ENCODE data around the gene FBXO34.

The FBXO34 gene

GRCh38 chr14:55313480-55313879 lies 42.3 kb downstream of the FBXO34 start:
- Histone ChIP-seq H3K9ac (no peak overlapping the region), H3K4me1 (peaks cover 7% of the 10 kb centered on the region), H3K36me3 (ENCODE audit: control insufficient read depth, insufficient read depth, low read length) (no peaks in the 10 kb centered on the region)

DNA sequence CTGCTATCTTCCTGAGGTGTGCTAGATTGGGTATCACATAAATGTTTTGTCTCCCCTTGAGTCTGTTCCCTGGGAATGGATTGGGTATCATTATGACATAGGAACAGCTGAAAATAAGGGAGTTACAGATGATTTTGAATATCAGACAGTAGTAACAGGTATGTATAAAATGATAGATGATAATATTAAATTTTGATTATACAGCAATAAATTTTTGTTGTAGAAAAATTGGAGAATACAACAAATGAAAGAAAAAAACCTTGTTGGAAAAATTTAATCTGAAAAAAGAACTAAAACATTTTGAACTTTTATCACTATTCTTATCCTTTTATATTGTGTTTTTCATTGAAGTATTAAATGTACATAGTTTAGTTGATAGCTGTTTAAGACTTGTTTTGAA lies 43.2 kb downstream of the FBXO34 start:
- H3K9ac ChIP-seq, result no peak overlapping the region
- H3K4me3 ChIP-seq (ENCODE audit: low read depth, low read length), result no peak overlapping the region
- no peaks in the 10 kb centered on the region for H3K27me3 ChIP-seq (ENCODE audit: control insufficient read depth, insufficient read depth, low read length)
- peaks cover 7% of the 10 kb centered on the region for H3K4me1 ChIP-seq
- no peak overlapping the region for H3K27ac ChIP-seq
- TF ChIP-seq, protein P1, sequence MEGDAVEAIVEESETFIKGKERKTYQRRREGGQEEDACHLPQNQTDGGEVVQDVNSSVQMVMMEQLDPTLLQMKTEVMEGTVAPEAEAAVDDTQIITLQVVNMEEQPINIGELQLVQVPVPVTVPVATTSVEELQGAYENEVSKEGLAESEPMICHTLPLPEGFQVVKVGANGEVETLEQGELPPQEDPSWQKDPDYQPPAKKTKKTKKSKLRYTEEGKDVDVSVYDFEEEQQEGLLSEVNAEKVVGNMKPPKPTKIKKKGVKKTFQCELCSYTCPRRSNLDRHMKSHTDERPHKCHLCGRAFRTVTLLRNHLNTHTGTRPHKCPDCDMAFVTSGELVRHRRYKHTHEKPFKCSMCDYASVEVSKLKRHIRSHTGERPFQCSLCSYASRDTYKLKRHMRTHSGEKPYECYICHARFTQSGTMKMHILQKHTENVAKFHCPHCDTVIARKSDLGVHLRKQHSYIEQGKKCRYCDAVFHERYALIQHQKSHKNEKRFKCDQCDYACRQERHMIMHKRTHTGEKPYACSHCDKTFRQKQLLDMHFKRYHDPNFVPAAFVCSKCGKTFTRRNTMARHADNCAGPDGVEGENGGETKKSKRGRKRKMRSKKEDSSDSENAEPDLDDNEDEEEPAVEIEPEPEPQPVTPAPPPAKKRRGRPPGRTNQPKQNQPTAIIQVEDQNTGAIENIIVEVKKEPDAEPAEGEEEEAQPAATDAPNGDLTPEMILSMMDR (IDR thresholded peaks at IDR 0.05), result no peak
- H3K79me2 ChIP-seq, result peaks cover 17% of the 10 kb centered on the region
- no peak overlapping the region for H2AFZ ChIP-seq
- no peaks in the 10 kb centered on the region for H3K36me3 ChIP-seq (ENCODE audit: control insufficient read depth, insufficient read depth, low read length)
- peaks cover 2% of the 10 kb centered on the region for H3K9me3 ChIP-seq (ENCODE audit: control insufficient read depth, low read length)
- H3K4me2 ChIP-seq (ENCODE audit: low read length), result no peak overlapping the region

More at GRCh38 chr14:55313480-55313879, 42.3 kb downstream of the FBXO34 start:
- H3K4me2 ChIP-seq (ENCODE audit: low read length), result no peak overlapping the region
- no peak overlapping the region for H2AFZ ChIP-seq
- TF ChIP-seq, protein P1 (IDR thresholded peaks at IDR 0.05), result no peak
- H3K79me2 ChIP-seq, result peaks cover 15% of the 10 kb centered on the region
- no peak overlapping the region for H3K27ac ChIP-seq
- H3K27me3 ChIP-seq (ENCODE audit: control insufficient read depth, insufficient read depth, low read length), result no peaks in the 10 kb centered on the region
- H3K4me3 ChIP-seq (ENCODE audit: low read depth, low read length), result no peak overlapping the region
- peaks cover 2% of the 10 kb centered on the region for H3K9me3 ChIP-seq (ENCODE audit: control insufficient read depth, low read length)

DNA sequence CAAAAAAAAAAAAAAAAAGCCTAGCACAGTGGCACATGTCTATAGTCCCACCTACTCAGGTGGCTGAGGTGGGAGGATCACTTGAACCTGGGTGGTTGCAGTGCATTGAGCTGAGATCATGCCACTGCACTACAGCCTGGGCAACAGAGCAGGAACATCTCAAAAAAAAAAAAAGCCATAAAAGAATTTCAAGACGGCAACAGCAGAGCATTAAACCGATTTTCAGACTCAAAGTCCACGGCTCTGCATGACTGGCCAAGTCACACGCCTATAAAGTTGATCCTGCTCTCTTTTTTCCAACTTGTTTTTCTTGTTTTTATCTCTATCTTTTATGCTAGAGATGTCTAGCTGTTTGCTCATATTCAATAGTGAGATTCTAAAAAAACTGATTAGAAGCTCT lies 45.3 kb downstream of the FBXO34 start:
- H3K27me3 ChIP-seq (ENCODE audit: control insufficient read depth, insufficient read depth, low read length), result no peaks in the 10 kb centered on the region
- H3K9ac ChIP-seq, result no peak overlapping the region
- H2AFZ ChIP-seq, result no peak overlapping the region
- no peak overlapping the region for H3K27ac ChIP-seq
- peaks cover 2% of the 10 kb centered on the region for H3K9me3 ChIP-seq (ENCODE audit: control insufficient read depth, low read length)
- no peaks in the 10 kb centered on the region for H3K4me1 ChIP-seq
- TF ChIP-seq, protein P1 (IDR thresholded peaks at IDR 0.05), result no peak
- no peak overlapping the region for H3K4me2 ChIP-seq (ENCODE audit: low read length)
- peaks cover 21% of the 10 kb centered on the region for H3K79me2 ChIP-seq
- no peak overlapping the region for H3K4me3 ChIP-seq (ENCODE audit: low read depth, low read length)
- H3K36me3 ChIP-seq (ENCODE audit: control insufficient read depth, insufficient read depth, low read length), result no peaks in the 10 kb centered on the region

DNA sequence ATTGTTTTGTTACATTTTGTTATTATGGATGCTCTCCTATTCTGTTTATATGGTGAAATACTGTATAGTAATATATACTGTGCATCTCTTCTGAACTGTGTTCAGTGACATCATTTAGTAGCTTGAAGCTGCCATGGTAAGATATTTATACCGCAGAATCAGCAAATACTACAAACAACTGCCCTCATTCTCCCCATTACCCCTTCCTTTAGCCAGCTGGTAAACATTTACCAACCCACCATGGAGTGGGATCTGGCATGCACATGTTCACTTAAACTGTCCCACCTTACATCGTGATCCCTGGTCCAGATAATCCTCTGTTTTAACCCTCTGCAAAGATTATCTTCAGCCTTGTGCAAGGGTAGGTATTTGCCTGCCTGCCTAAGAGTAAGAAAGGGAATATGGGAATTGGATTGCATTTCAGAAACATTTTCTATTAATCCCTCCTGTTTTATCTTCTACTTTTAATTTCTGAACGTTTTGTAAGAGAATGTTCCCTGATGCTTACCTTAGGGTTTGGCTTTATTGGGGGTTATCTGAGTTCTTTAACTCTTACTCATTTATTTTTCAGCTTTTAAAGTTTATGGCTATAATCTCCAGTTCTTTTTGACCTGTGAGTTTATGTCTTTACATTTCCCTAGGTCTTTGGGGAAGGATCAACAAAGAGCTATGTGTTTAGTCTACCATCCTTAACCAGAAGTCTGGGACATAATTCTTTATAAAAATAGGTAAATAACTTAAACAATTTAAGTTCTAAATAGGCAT lies 46.5 kb downstream of the FBXO34 start:
- no peak overlapping the region for H3K4me3 ChIP-seq (ENCODE audit: low read depth, low read length)
- H2AFZ ChIP-seq, result no peak overlapping the region
- peaks cover 2% of the 10 kb centered on the region for H3K9me3 ChIP-seq (ENCODE audit: control insufficient read depth, low read length)
- no peak overlapping the region for H3K27ac ChIP-seq
- H3K79me2 ChIP-seq, result peaks cover 14% of the 10 kb centered on the region
- no peak overlapping the region for H3K4me2 ChIP-seq (ENCODE audit: low read length)
- TF ChIP-seq, protein P1 (IDR thresholded peaks at IDR 0.05), result no peak
- no peaks in the 10 kb centered on the region for H3K4me1 ChIP-seq
- H3K9ac ChIP-seq, result no peak overlapping the region
- no peaks in the 10 kb centered on the region for H3K36me3 ChIP-seq (ENCODE audit: control insufficient read depth, insufficient read depth, low read length)
- no peaks in the 10 kb centered on the region for H3K27me3 ChIP-seq (ENCODE audit: control insufficient read depth, insufficient read depth, low read length)

GRCh38 chr14:55318694-55319093 lies 47.5 kb downstream of the FBXO34 start:
- H3K4me2 ChIP-seq (ENCODE audit: low read length), result no peak overlapping the region
- TF ChIP-seq, protein P1 (IDR thresholded peaks at IDR 0.05), result no peak
- H3K4me1 ChIP-seq, result no peaks in the 10 kb centered on the region

More at GRCh38 chr14:55318694-55319093, 47.5 kb downstream of the FBXO34 start:
- no peak overlapping the region for H2AFZ ChIP-seq
- H3K36me3 ChIP-seq (ENCODE audit: control insufficient read depth, insufficient read depth, low read length), result no peaks in the 10 kb centered on the region
- H3K4me3 ChIP-seq (ENCODE audit: low read depth, low read length), result no peak overlapping the region
- H3K9ac ChIP-seq, result no peak overlapping the region
- no peak overlapping the region for H3K27ac ChIP-seq
- peaks cover 2% of the 10 kb centered on the region for H3K9me3 ChIP-seq (ENCODE audit: control insufficient read depth, low read length)
- peaks cover 18% of the 10 kb centered on the region for H3K79me2 ChIP-seq
- no peaks in the 10 kb centered on the region for H3K27me3 ChIP-seq (ENCODE audit: control insufficient read depth, insufficient read depth, low read length)

Data from parathyroid adenoma (tissue), 2 donors.